ENCODE data around the gene MCIDAS. TPM values are rescaled to one million over a fixed set of nuclear protein-coding genes. Genes with fewer than 3 reads are reported as not detected.

MCIDAS gene
- total and polyA plus RNA-seq, 2 of the 13 experiments (the other 11 are each of a cell fraction or from before 2014, with no cell fraction given), result not detected

GRCh38 chr5:55218967-55219366 is 8.1 kb downstream of the MCIDAS start:
- FAIRE-seq, result no peak
- intact Hi-C loops (cut with micrococcal nuclease; ENCODE audit: unreplicated experiment) (no loop called here), in situ Hi-C loops (cut with HindIII; ENCODE audit: extremely low pct_ligation_motif_present, low pct_unique_long_range_greater_than_20kb) (no loop called here)
- Histone ChIP-seq H3K9ac (ENCODE audit: insufficient read depth, low read depth, low read length) (no peak overlapping the region), H3K4me1 (ENCODE audit: insufficient read depth, low read length) (no peaks in the 10 kb centered on the region), H3K27ac (ENCODE audit: extremely low read length, insufficient read depth, low read length) (no peak overlapping the region), H4K20me1 (ENCODE audit: insufficient read depth, low read length) (no peaks in the 10 kb centered on the region), H3K36me3 (replicated peaks in 1 of 2; ENCODE audit: control insufficient read depth in 1 of 2, insufficient read depth in 2 of 2, low read length in 2 of 2) (no peaks in the 10 kb centered on the region), H3K79me2 (ENCODE audit: insufficient read depth, low read length) (no peaks in the 10 kb centered on the region), H3K4me3 (replicated peaks in 1 of 3; ENCODE audit: insufficient read depth in 1 of 3, low read depth in 2 of 3, low read length in 3 of 3) (no peak overlapping the region), H3K27me3 (ENCODE audit: control insufficient read depth in 1 of 2, insufficient read depth in 2 of 2, low read length in 2 of 2) (peaks cover 0 to 7% of the 10 kb centered on the region in 2 experiments; a peak in 1 of 5 replicates), H2AFZ (ENCODE audit: low read length) (no peak overlapping the region), H3K9me3 (ENCODE audit: low read length) (no peaks in the 10 kb centered on the region), H3K4me2 (ENCODE audit: low read depth, low read length) (no peak overlapping the region)
- ATAC-seq, result no peak
- WGBS (ENCODE audit: low lambda C conversion rate), result 13% methylated on average over 4 of the region's 4 CpGs
- no peak for DNase-seq (ENCODE audit: low spot score)
- BruUV-seq (replicated peaks), result no TSS peak
- TF ChIP-seq RAD21 (CRISPR knock-in tag; IDR thresholded peaks at IDR 0.05) (no peak), ZBTB37 (CRISPR knock-in tag; IDR thresholded peaks at IDR 0.05) (no peak), ZNF660 (CRISPR knock-in tag; IDR thresholded peaks at IDR 0.05; ENCODE audit: borderline replicate concordance, low read depth) (no peak), ZNF839 (CRISPR knock-in tag; IDR thresholded peaks at IDR 0.05; ENCODE audit: borderline replicate concordance) (no peak), ZNF3 (CRISPR knock-in tag; IDR thresholded peaks at IDR 0.05) (no peak), HOXA7 (CRISPR knock-in tag; IDR thresholded peaks at IDR 0.05) (no peak), ZNF333 (CRISPR knock-in tag; IDR thresholded peaks at IDR 0.05; ENCODE audit: borderline replicate concordance) (no peak), FOXP1 (IDR thresholded peaks at IDR 0.05) (no peak), FOXP1 (CRISPR knock-in tag; IDR thresholded peaks at IDR 0.05) (no peak), ZNF232 (CRISPR knock-in tag; IDR thresholded peaks at IDR 0.05; ENCODE audit: borderline replicate concordance) (no peak), ZNF460 (CRISPR knock-in tag; IDR thresholded peaks at IDR 0.05; ENCODE audit: borderline replicate concordance) (no peak), ZNF205 (CRISPR knock-in tag; IDR thresholded peaks at IDR 0.05) (no peak), EP300 (IDR thresholded peaks at IDR 0.05; ENCODE audit: low read depth in 2 of 2, low read length in 2 of 2) (no peak), EP300 (CRISPR knock-in tag; IDR thresholded peaks at IDR 0.05; ENCODE audit: borderline replicate concordance) (no peak), FOSL2 (CRISPR knock-in tag; IDR thresholded peaks at IDR 0.05) (no peak), MXD4 (CRISPR knock-in tag; IDR thresholded peaks at IDR 0.05) (no peak), ZNF180 (CRISPR knock-in tag; IDR thresholded peaks at IDR 0.05; ENCODE audit: borderline replicate concordance, low read depth) (no peak), ERF (CRISPR knock-in tag; IDR thresholded peaks at IDR 0.05) (no peak), MTERF4 (CRISPR knock-in tag; IDR thresholded peaks at IDR 0.05) (no peak), GPBP1L1 (CRISPR knock-in tag; IDR thresholded peaks at IDR 0.05) (no peak), GPN1 (CRISPR knock-in tag; IDR thresholded peaks at IDR 0.05; ENCODE audit: borderline replicate concordance) (no peak), ZNF713 (CRISPR knock-in tag; IDR thresholded peaks at IDR 0.05) (no peak)
- ChIA-PET CTCF (ENCODE audit: low intra/inter-chr PET ratio, low total read pairs) (no interaction called here), POLR2A (no interaction called here)
